ENCODE measurements around the gene GLUD1. TPM values are rescaled to one million over a fixed set of nuclear protein-coding genes. Genes with fewer than 3 reads are reported as not detected.
"Not testable (repeated sequence)": the region's sequence is repeated elsewhere in the genome, so short reads cannot be mapped to it uniquely, and the experiment has no call there.

GLUD1 gene
- total RNA-seq, 3 donors from 2014 or later, result 100 to 111 (median 102) TPM

GRCh38 chr10:87101996-87102395, 7.4 kb upstream of the GLUD1 start:
- Mint-ChIP-seq H3K36me3 (ENCODE audit: insufficient read depth) (peaks cover 36% of the 10 kb centered on the region), H3K4me3 (no peak overlapping the region), H3K4me1 (ENCODE audit: low read depth) (peaks cover 15% of the 10 kb centered on the region), H3K9me3 (no peaks in the 10 kb centered on the region), H3K27me3 (ENCODE audit: low read depth) (no peaks in the 10 kb centered on the region)
- ATAC-seq, result no peak
- DNase-seq, result no peak

DNA sequence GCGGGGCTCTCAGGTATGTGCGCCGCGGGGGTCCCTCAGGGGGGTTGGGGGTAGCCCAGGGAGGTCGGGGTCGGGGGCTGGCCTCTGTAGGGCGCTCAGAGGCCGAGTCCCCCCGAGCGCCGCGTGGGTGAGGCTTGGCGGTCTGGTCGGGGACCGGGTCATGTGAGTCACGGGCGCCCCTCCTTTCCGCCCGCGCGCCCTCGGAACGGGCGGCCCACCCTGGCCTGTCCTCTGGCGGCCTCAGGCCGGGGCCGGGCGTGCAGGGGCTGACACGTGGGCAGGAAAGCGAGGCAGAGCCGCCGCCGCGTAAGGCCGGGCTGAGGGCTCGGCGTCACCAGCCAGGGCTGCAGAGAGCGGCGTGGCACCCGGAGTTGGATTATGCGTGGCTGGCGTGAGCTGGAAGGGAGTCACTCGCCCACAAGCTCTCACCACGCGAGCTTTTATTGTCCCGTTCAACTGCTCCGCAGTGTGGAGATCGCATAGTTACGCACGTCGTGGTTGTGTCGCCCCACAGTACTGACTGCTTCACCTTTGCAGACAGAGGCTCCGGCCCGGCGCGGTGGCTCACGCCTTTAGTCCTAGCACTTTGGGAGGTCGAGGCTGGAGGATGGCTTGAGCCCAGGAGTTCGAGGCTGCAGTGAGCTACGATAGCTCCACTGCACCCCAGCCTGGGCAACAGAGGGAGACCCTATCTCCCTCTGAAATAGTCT, 748 bp upstream of the GLUD1 start:
- Mint-ChIP-seq H3K9me3 (no peaks in the 10 kb centered on the region), H3K4me1 (ENCODE audit: low read depth) (peaks cover 44% of the 10 kb centered on the region), H3K4me3 (peak overlapping the region; percentile 86), H3K27me3 (ENCODE audit: low read depth) (no peaks in the 10 kb centered on the region), H3K36me3 (ENCODE audit: insufficient read depth) (peaks cover 18% of the 10 kb centered on the region)
- ATAC-seq (peak; percentile 61 to 62), DNase-seq (peak; percentile 68)

DNA sequence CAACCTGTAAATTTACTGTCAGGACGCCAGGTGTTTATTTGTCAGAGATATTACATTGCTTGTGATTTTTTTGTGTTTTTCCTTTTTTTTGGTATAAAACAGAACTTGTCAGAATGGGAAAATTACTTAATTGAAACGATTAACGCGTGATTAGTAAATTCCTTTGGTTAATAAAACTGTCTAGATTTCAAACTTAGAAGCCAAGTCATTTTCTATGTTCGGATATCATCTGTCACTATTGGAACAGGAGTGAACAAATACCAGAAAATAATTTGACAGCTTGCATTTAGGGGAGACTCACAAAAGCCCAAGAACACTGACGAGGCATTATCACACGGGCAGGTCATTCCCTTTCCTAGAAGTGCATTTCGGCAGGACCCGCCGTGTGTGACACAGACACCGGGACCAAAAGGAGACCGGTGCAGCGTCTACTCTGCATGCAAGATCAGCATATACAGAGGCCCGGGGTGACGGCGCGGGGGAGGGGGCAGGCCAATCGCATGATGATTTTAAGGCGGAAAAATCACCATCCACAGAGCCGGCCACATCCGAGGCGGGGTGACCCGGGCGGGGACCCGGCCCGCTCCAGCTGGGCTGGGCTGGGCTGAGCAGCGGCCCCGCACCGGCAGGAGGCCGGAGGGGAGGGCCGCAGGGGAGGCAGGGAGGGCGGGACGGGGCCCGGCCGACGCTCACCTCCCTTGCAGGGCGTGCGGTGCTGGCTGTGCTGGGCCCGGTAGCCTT, 841 bp downstream of the GLUD1 start:
- Mint-ChIP-seq H3K4me1 (ENCODE audit: low read depth) (peaks cover 55% of the 10 kb centered on the region), H3K4me3 (peak overlapping the region; percentile 95), H3K27me3 (ENCODE audit: low read depth) (no peaks in the 10 kb centered on the region), H3K9me3 (no peaks in the 10 kb centered on the region), H3K36me3 (ENCODE audit: insufficient read depth) (peaks cover 11% of the 10 kb centered on the region)
- ATAC-seq (peak; percentile 16 to 17), DNase-seq (peak; percentile 55)

DNA sequence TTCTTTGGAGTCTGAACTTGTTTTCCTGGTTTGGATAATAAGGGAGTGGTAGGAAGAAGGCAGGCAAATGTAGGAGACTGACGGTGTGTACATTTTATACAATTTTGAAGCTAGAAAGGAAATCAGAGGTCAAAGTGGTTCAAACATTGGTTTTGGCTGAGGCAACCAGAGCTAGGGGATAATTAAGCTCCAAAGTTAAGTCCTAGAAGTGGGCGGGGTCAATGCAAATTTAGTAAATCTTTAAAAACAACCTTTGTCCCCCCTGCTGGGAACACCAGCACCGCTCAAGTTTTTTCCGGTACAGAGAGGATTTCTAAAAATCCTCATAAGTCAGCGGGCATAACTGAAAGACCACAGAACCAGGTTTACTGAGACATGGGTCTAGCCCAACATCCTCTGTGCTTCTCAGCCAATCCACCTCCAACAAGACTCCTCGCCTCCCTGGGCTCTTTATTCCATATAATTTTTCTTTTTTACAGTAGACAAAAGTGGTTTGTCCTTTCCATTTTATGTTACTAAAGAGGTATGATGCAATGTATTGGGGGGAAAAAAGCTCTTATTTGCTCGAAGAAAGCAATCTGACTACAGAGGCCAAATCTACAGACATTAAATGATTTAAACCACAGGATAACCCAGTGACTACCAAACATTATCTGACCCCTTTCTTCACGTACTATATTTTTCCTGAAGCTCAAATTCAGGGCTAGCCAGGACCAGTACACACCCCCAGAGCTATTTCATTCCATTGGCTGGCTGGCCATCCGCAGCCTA, 1.6 kb downstream of the GLUD1 start:
- Mint-ChIP-seq H3K9me3 (no peaks in the 10 kb centered on the region), H3K36me3 (ENCODE audit: insufficient read depth) (peaks cover 15% of the 10 kb centered on the region), H3K4me3 (peak overlapping the region; percentile 95), H3K4me1 (ENCODE audit: low read depth) (peaks cover 60% of the 10 kb centered on the region), H3K27me3 (ENCODE audit: low read depth) (no peaks in the 10 kb centered on the region)
- DNase-seq, result no peak
- no peak for ATAC-seq

GRCh38 chr10:87092376-87092860, 2.2 kb downstream of the GLUD1 start:
- DNase-seq, result no peak

DNA sequence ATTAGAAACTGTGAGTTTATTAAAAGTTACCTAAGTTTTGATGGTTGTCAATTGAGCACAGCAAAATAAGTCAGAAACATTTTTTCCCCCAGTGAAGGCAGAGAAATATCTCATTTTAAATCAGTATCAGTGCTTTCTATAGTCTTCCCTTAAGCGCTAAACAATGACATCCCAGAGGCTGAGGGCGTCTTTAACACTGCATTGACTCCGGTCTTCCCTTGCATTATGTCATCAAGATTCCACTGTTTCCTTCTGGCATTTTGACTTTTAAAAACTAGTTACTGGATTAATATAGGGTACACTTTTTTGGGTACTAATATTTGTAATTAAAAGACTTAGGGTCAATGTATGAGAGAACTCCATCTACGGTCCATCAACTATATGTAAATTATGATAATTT, 3.9 kb downstream of the GLUD1 start:
- ATAC-seq, result no peak
- no peak for DNase-seq
- H3K4me3 Mint-ChIP-seq, result peak overlapping the region; percentile 3
- no peaks in the 10 kb centered on the region for H3K9me3 Mint-ChIP-seq
- no peaks in the 10 kb centered on the region for H3K27me3 Mint-ChIP-seq (ENCODE audit: low read depth)
- peaks cover 24% of the 10 kb centered on the region for H3K36me3 Mint-ChIP-seq (ENCODE audit: insufficient read depth)
- peaks cover 70% of the 10 kb centered on the region for H3K4me1 Mint-ChIP-seq (ENCODE audit: low read depth)

More at GRCh38 chr10:87092376-87092860, 2.2 kb downstream of the GLUD1 start:
- Mint-ChIP-seq H3K36me3 (ENCODE audit: insufficient read depth) (peaks cover 15% of the 10 kb centered on the region), H3K27me3 (ENCODE audit: low read depth) (no peaks in the 10 kb centered on the region), H3K9me3 (no peaks in the 10 kb centered on the region), H3K4me3 (peak overlapping the region; percentile 95), H3K4me1 (ENCODE audit: low read depth) (peaks cover 66% of the 10 kb centered on the region)
- no peak for ATAC-seq

DNA sequence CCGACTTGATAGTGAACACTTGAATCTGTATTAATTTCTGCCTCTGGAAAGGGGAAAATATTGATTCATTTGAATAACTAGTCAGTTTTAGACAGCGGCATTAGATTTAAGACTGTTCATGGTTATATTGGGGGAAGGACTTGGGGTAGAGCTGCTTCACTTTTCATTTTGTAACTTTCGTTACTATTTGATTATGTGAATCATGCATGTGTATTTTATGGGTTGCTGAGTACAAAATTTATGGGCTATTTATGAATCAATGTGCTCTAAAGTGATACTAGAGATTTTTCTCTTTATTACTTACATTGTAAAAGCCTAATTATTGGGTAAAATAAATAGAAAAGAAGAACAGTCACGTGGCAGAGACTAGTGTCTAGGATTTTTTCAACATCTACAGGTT, 4.9 kb downstream of the GLUD1 start:
- Mint-ChIP-seq H3K27me3 (ENCODE audit: low read depth) (no peaks in the 10 kb centered on the region), H3K4me1 (ENCODE audit: low read depth) (peaks cover 73% of the 10 kb centered on the region), H3K36me3 (ENCODE audit: insufficient read depth) (peaks cover 24% of the 10 kb centered on the region), H3K4me3 (no peak overlapping the region), H3K9me3 (no peaks in the 10 kb centered on the region)
- ATAC-seq, result no peak
- no peak for DNase-seq

DNA sequence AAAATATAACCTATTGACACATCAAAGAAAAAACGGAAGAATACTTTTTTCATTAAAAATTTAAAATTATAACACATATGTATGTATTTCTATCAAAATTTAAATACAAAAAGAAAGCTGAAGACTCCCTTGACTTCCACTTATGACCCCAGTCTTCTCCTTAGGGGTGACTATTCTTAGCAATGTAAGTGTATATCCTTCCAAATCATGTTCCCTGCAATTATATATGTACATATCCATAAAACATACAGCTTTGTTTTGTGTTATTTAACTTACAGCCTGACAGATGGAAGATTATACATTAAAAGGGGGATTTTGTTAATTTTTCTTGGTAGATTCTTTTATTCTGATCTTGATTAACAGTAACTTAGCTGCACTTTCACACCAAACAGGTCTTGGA, 9.1 kb downstream of the GLUD1 start:
- ATAC-seq, result no peak
- H3K4me1 Mint-ChIP-seq (ENCODE audit: low read depth), result peaks cover 76% of the 10 kb centered on the region
- no peak overlapping the region for H3K4me3 Mint-ChIP-seq
- peaks cover 26% of the 10 kb centered on the region for H3K36me3 Mint-ChIP-seq (ENCODE audit: insufficient read depth)
- no peaks in the 10 kb centered on the region for H3K9me3 Mint-ChIP-seq
- DNase-seq, result no peak
- no peaks in the 10 kb centered on the region for H3K27me3 Mint-ChIP-seq (ENCODE audit: low read depth)

GRCh38 chr10:87084291-87084782, 10.3 kb downstream of the GLUD1 start:
- DNase-seq; H3K9me3 Mint-ChIP-seq; H3K27me3 Mint-ChIP-seq (ENCODE audit: low read depth): not testable (repeated sequence)
- Mint-ChIP-seq H3K36me3 (ENCODE audit: insufficient read depth) (peaks cover 26% of the 10 kb centered on the region), H3K4me1 (ENCODE audit: low read depth) (peaks cover 66% of the 10 kb centered on the region), H3K4me3 (peak overlapping the region; percentile 58)
- peak; percentile 76 to 90 for ATAC-seq

DNA sequence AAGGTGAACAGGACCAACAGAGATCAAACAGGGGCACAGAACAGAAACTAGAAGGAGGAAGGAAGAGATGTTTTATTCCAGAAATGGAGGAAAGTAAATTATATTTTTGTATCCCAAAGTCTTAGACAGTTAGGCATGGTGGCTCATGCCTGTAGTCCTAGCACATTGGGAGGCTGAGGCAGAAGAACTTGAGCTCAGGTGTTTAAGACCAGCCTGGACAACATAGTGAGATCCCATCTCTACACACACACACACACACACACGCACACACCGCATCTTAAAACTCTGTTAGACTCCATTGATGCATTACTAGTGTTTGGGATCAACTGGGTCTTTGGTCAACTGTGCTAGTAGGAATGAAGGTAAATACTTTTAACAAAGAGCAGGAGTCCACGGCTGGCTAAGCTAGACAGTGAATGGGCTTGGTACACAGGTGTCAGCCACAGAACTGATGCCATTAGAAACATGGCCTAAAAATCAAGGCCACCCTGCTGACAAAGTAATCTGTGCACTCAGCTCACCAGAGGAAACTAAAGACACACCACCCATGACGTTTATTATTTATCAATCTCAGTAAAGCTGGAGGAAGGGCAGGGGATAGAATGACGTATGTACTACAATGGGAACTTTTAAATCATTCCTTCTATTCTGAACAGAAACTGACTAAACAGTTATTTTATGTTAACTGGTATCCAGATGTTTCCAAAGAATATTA, 10.9 kb downstream of the GLUD1 start:
- Mint-ChIP-seq H3K4me1 (ENCODE audit: low read depth) (peaks cover 62% of the 10 kb centered on the region), H3K36me3 (ENCODE audit: insufficient read depth) (peaks cover 24% of the 10 kb centered on the region), H3K4me3 (peak overlapping the region; percentile 20)
- ATAC-seq, result peak; percentile 57 to 64
- H3K27me3 Mint-ChIP-seq (ENCODE audit: low read depth); DNase-seq; H3K9me3 Mint-ChIP-seq: not testable (repeated sequence)

DNA sequence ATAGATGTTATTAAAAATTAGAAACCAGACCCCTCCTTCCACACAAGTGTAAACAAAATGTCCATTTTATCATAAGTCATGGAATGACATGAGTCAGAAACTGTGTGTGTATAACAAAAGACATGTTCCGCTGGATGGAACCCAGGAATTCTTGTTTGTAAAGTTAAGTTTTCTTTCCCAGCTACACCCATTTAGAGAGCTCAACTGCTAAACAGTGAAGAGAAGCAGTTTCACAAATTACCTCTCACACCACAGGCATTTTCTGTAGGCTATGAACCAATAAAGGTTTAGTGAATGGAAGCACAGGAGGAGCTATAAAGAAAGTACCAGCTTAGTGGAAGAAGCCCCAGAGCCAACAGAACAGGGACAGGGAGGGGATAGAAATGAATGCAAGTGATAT, 12.4 kb downstream of the GLUD1 start:
- H3K36me3 Mint-ChIP-seq (ENCODE audit: insufficient read depth), result peaks cover 17% of the 10 kb centered on the region
- not testable (repeated sequence) for H3K27me3 Mint-ChIP-seq (ENCODE audit: low read depth); H3K4me3 Mint-ChIP-seq; DNase-seq; H3K9me3 Mint-ChIP-seq; ATAC-seq
- peaks cover 53% of the 10 kb centered on the region for H3K4me1 Mint-ChIP-seq (ENCODE audit: low read depth)

DNA sequence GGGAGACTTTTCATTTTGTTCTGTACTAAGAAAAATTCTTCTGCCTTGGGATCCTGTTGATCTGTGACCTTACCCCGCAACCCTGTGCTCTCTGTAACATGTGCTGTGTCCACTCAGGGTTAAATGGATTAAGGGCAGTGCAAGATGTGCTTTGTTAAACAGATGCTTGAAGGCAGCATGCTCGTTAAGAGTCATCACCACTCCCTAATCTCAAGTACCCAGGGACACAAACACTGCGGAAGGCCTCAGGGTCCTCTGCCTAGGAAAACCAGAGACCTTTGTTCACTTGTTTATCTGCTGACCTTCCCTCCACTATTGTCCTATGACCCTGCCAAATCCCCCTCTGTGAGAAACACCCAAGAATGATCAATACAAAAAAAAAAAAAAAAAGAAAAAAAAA, 13.1 kb downstream of the GLUD1 start:
- DNase-seq; ATAC-seq; H3K27me3 Mint-ChIP-seq (ENCODE audit: low read depth); H3K9me3 Mint-ChIP-seq; H3K4me3 Mint-ChIP-seq: not testable (repeated sequence)
- Mint-ChIP-seq H3K36me3 (ENCODE audit: insufficient read depth) (peaks cover 13% of the 10 kb centered on the region), H3K4me1 (ENCODE audit: low read depth) (peaks cover 48% of the 10 kb centered on the region)

- not testable (repeated sequence) for H3K27me3 Mint-ChIP-seq (ENCODE audit: low read depth); H3K9me3 Mint-ChIP-seq; H3K4me3 Mint-ChIP-seq; DNase-seq; ATAC-seq
- peaks cover 11% of the 10 kb centered on the region for H3K36me3 Mint-ChIP-seq (ENCODE audit: insufficient read depth)
- peaks cover 40% of the 10 kb centered on the region for H3K4me1 Mint-ChIP-seq (ENCODE audit: low read depth)
Measured at GRCh38 chr10:87080621-87081020, 14.0 kb downstream of the GLUD1 start.

Data from activated T-cell treated with anti-CD3 and anti-CD28 coated beads, Interleukin-2, amount 50 U/mL, for 4 hours (primary cell).